Erythroblast (primary cell): ENCODE data around the gene HBE1.

Experiments used
- GATA1 ChIP-seq: IDR thresholded peaks from 2 replicates; pipeline ENCODE4 v1.6.1; 2011; ENCODE audit warnings: low read depth, mild to moderate bottlenecking, control low read depth, low read length, moderate library complexity
- POLR2A ChIP-seq: IDR thresholded peaks from 2 replicates; pipeline ENCODE4 v1.6.1; 2011; ENCODE audit warnings: mild to moderate bottlenecking, low read length

GRCh38 chr11:5297721-5298323 is 28.1 kb upstream of the HBE1 start:
- TF ChIP-seq POLR2A (no peak), GATA1 (no peak)
